IMR-90 (cell line): ENCODE results near the gene LENEP. TPM values are rescaled to one million over a fixed set of nuclear protein-coding genes. Genes with fewer than 3 reads are reported as not detected.

Source experiments
- ATAC-seq: fragments of 200-7000 bp; cut with Tn5 transposase; 2 replicates; pipeline ENCODE4 v1.9.1; 2020; ENCODE audit warnings: low read depth, mild to moderate bottlenecking, moderate library complexity
- BruUV-seq: library from RNA; stranded (reverse); fragments of 400-500 nt; replicated peaks from 2 replicates; lab custom pipeline; 2021; lab: Mats Ljungman, UMichigan
- CTCF ChIA-PET: fragments of 300-600 bp; formaldehyde crosslinking; extraction: SDS; loops from one replicate; lab custom pipeline; 2021; ENCODE audit warnings: antibody characterized with exemption; lab: Yijun Ruan, JAX
- POLR2A ChIA-PET: fragments of 300-600 bp; sonication (Branson Sonifier 250); formaldehyde crosslinking; loops from one replicate; lab custom pipeline; 2022; ENCODE audit warnings: antibody characterized with exemption; ENCODE audit not compliant: unreplicated experiment; lab: Charles Lee
- DNase-seq: peaks from one replicate; pipeline ENCODE4 v3.0.0; 2013
- H2AFZ ChIP-seq: replicated peaks from 2 replicates; pipeline ENCODE3; 2013; ENCODE audit warnings: low read length, mild to moderate bottlenecking; ENCODE audit not compliant: poor library complexity
- H2AK5ac ChIP-seq: 2 replicates; pipeline ENCODE4 v1.6.1; 2013; ENCODE audit warnings: low read depth, low read length, inconsistent platforms
- H2AK9ac ChIP-seq: replicated peaks from 2 replicates; pipeline ENCODE3; 2013; ENCODE audit warnings: mild to moderate bottlenecking, low read depth, low read length, moderate library complexity; ENCODE audit not compliant: poor library complexity
- H2BK120ac ChIP-seq: 2 replicates; pipeline ENCODE4 v1.6.1; 2013; ENCODE audit warnings: low read depth, low read length, inconsistent platforms
- H2BK15ac ChIP-seq: 3 replicates; pipeline ENCODE4 v1.6.1; 2013; ENCODE audit warnings: low read depth, low read length, inconsistent platforms
- H2BK20ac ChIP-seq: 2 replicates; pipeline ENCODE4 v1.6.1; 2013; ENCODE audit warnings: low read depth, mild to moderate bottlenecking, inconsistent platforms, low read length, moderate library complexity
- H2BK5ac ChIP-seq: 2 replicates; pipeline ENCODE4 v1.6.1; 2013; ENCODE audit warnings: mild to moderate bottlenecking, low read depth, low read length, inconsistent platforms; ENCODE audit not compliant: poor library complexity, severe bottlenecking
- H3K14ac ChIP-seq: replicated peaks from 2 replicates; pipeline ENCODE4 v1.6.1; 2013; ENCODE audit warnings: low read depth, low read length, inconsistent platforms
- H3K18ac ChIP-seq: 2 replicates; pipeline ENCODE4 v1.6.1; 2013; ENCODE audit warnings: low read depth, low read length, control low read depth
- H3K23ac ChIP-seq: 2 replicates; pipeline ENCODE4 v1.6.1; 2013; ENCODE audit warnings: low read depth, low read length, inconsistent platforms
- H3K27ac ChIP-seq: 2 replicates; pipeline ENCODE4 v1.5.1; 2013; ENCODE audit warnings: mild to moderate bottlenecking, control low read depth, low read length; ENCODE audit not compliant: insufficient read depth
- H3K27me3 ChIP-seq: 2 replicates; pipeline ENCODE4 v1.6.1; 2013; ENCODE audit warnings: low read length; ENCODE audit not compliant: control insufficient read depth, insufficient read depth
- H3K36me3 ChIP-seq: 2 replicates; pipeline ENCODE4 v1.6.1; 2013; ENCODE audit warnings: low read length, mixed read lengths; ENCODE audit not compliant: control insufficient read depth, insufficient read depth
- H3K4ac ChIP-seq: 2 replicates; pipeline ENCODE4 v1.6.1; 2013; ENCODE audit warnings: low read depth, low read length, inconsistent platforms
- H3K4me1 ChIP-seq: 2 replicates; pipeline ENCODE4 v1.6.1; 2013; ENCODE audit warnings: low read length, mixed read lengths; ENCODE audit not compliant: control insufficient read depth, insufficient read depth
- H3K4me2 ChIP-seq: 2 replicates; pipeline ENCODE4 v1.6.1; 2013; ENCODE audit warnings: low read depth, mild to moderate bottlenecking, control low read depth, low read length, moderate library complexity
- H3K4me3 ChIP-seq: 2 replicates; pipeline ENCODE4 v1.5.1; 2013; ENCODE audit warnings: low read depth, mild to moderate bottlenecking, control low read depth, low read length, moderate library complexity; ENCODE audit not compliant: insufficient read depth
- H3K56ac ChIP-seq: 2 replicates; pipeline ENCODE4 v1.6.1; 2013; ENCODE audit warnings: low read length, inconsistent platforms; ENCODE audit not compliant: insufficient read depth; ENCODE audit errors: extremely low read depth
- H3K79me1 ChIP-seq, 2 experiments: 2 replicates each; pipeline ENCODE4 v1.6.1; 2013; ENCODE audit warnings: low read length in 2 of 2, inconsistent platforms in 1 of 2, low read depth in 1 of 2
- H3K9ac ChIP-seq: 2 replicates; pipeline ENCODE4 v1.6.1; 2013; ENCODE audit warnings: low read depth, low read length, control low read depth
- H3K9me1 ChIP-seq: 2 replicates; pipeline ENCODE4 v1.6.1; 2013; ENCODE audit warnings: low read length, inconsistent platforms; ENCODE audit not compliant: insufficient read depth
- H3K9me3 ChIP-seq: 2 replicates; pipeline ENCODE4 v1.6.1; 2013; ENCODE audit warnings: low read length; ENCODE audit not compliant: control insufficient read depth, insufficient read depth
- H4K20me1 ChIP-seq: 2 replicates; pipeline ENCODE4 v1.6.1; 2013; ENCODE audit warnings: low read length, inconsistent platforms; ENCODE audit not compliant: insufficient read depth
- H4K5ac ChIP-seq: 2 replicates; pipeline ENCODE4 v1.6.1; 2013; ENCODE audit warnings: mild to moderate bottlenecking, low read depth, low read length, control low read depth
- H4K8ac ChIP-seq, 2 experiments: 2 replicates each; pipeline ENCODE4 v1.6.1; 2013; ENCODE audit warnings: low read depth in 2 of 2, low read length in 2 of 2, control low read depth in 1 of 2, inconsistent platforms in 1 of 2
- H4K91ac ChIP-seq: 2 replicates; pipeline ENCODE4 v1.6.1; 2013; ENCODE audit warnings: low read depth, low read length, inconsistent platforms; ENCODE audit not compliant: insufficient read depth
- CHD1 ChIP-seq: IDR thresholded peaks from 2 replicates; pipeline ENCODE4 v1.6.1; 2012; ENCODE audit warnings: low read depth, low read length, improper control_type of control experiment
- FOS ChIP-seq: fragments of 150-350 bp; IDR thresholded peaks from 2 replicates; pipeline ENCODE4 v1.6.1; 2016; ENCODE audit warnings: low read depth, low read length
- MAFK ChIP-seq: IDR thresholded peaks from 2 replicates; pipeline ENCODE4 v1.6.1; 2012; ENCODE audit warnings: low read depth, low read length, improper control_type of control experiment
- MXI1 ChIP-seq: IDR thresholded peaks from 2 replicates; pipeline ENCODE4 v1.6.1; 2012; ENCODE audit warnings: low read depth, mild to moderate bottlenecking, low read length, moderate library complexity, borderline replicate concordance
- NFE2L2 ChIP-seq: fragments of 150-350 bp; IDR thresholded peaks from 2 replicates; pipeline ENCODE4 v1.6.1; 2016; ENCODE audit warnings: low read depth, mild to moderate bottlenecking, low read length
- POLR2A ChIP-seq: IDR thresholded peaks from 2 replicates; pipeline ENCODE4 v1.6.1; 2012; ENCODE audit warnings: mild to moderate bottlenecking, low read depth, low read length
- RFX5 ChIP-seq: IDR thresholded peaks from 2 replicates; pipeline ENCODE4 v1.8.0; 2012; ENCODE audit warnings: low read depth, mild to moderate bottlenecking, low read length, moderate library complexity
- WGBS, 2 experiments: methylation state at CpG; one replicate each; pipeline versions ENCODE4 v1.1.5 to v1.1.7; 2013; ENCODE audit warnings: missing lambda C conversion rate in 2 of 2; ENCODE audit not compliant: insufficient read length in 1 of 2; ENCODE audit errors: extremely low coverage in 2 of 2; 5-methylcytosine and 5-hydroxymethylcytosine counted together
- dilution Hi-C: fragments of 300-500 bp; cut with HindIII; formaldehyde crosslinking; loops from one replicate; pipeline ENCODE4 v1.14.3; 2018; ENCODE audit warnings: low sequenced_read_pairs; ENCODE audit not compliant: unreplicated experiment
- in situ Hi-C: fragments of 300-500 bp; cut with MboI; formaldehyde crosslinking; loops from 3 replicates; pipeline ENCODE4 v1.14.3; 2019; ENCODE audit warnings: low sequenced_read_pairs, inconsistent platforms, mixed read lengths
- intact Hi-C: fragments of 100-400 bp; cut with micrococcal nuclease; formaldehyde crosslinking; loops from 2 replicates; pipeline ENCODE4 v1.10.0; 2022
- polyA plus RNA-seq, 3 experiments: library from polyadenylated mRNA; depleted of rRNA; stranded (reverse); fragments of >200 nt; gene quantifications; 2 replicates each; pipeline ENCODE4 v1.2.3, GENCODE V29; 2012; ENCODE audit warnings: low replicate concordance in 1 of 3
- total RNA-seq: library from RNA; depleted of rRNA; stranded (reverse); fragments of >200 nt; gene quantifications from 2 replicates; pipeline ENCODE4 v1.2.3, GENCODE V29; 2012
- TF ChIP-seq, protein P1 (sequence below): conservative IDR thresholded peaks from 2 replicates; pipeline ENCODE4 v1.5.1; 2012; ENCODE audit warnings: mild to moderate bottlenecking, low read depth, low read length, improper control_type of control experiment

LENEP gene
- total and polyA plus RNA-seq, 2 of the 4 experiments (the other 2 are of a cell fraction), result not detected

DNA sequence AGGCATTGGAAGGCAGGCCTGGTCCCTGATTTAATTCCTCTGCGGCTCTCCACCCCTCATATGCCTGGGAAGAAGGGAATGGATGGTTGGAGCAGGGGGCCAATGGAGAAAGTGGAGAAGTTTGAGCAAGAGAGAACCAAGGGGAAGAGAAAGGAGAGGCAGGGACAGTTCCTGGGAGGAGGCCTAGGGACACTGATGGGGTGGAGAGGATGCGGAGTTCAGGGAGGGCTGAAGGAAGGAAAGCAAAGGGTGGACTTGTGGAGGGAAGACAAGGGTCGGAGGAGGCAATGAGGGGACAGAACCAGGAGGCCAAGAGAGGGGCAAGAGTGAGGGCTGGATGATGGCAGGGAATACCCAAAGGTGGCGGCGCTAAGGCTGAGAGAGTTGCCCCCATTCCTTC lies 16.4 kb downstream of the LENEP start:
- no peak overlapping the region for H3K14ac ChIP-seq
- no peak overlapping the region for H3K18ac ChIP-seq
- peaks cover 19% of the 10 kb centered on the region for H4K20me1 ChIP-seq
- H4K5ac ChIP-seq, result no peak overlapping the region
- no peak overlapping the region for H3K4me2 ChIP-seq
- H2AK9ac ChIP-seq, result no peak overlapping the region
- dilution Hi-C loops, result no loop called here
- CTCF ChIA-PET, result no interaction called here
- H2BK120ac ChIP-seq, result no peak overlapping the region
- H2BK15ac ChIP-seq, result no peak overlapping the region
- intact Hi-C loops, result no loop called here
- no peak overlapping the region for H2BK20ac ChIP-seq
- no peak overlapping the region for H4K91ac ChIP-seq
- no peak for ATAC-seq
- WGBS, 2 experiments, result 100% methylated on average over 2 of the region's 5 CpGs; no CpG with 5 or more reads in 1 of the 2 experiments
- in situ Hi-C loops, result no loop called here
- no peak overlapping the region for H3K27ac ChIP-seq
- H3K9me1 ChIP-seq, result peaks cover 6% of the 10 kb centered on the region; the same call in 1 of the 2 replicates
- no peak overlapping the region for H3K56ac ChIP-seq
- H3K36me3 ChIP-seq, result peaks cover 10% of the 10 kb centered on the region
- no peak overlapping the region for H3K4ac ChIP-seq
- TF ChIP-seq POLR2A (no peak), MXI1 (no peak), FOS (no peak), MAFK (no peak), CHD1 (no peak), RFX5 (no peak), NFE2L2 (no peak)
- TF ChIP-seq, protein P1, sequence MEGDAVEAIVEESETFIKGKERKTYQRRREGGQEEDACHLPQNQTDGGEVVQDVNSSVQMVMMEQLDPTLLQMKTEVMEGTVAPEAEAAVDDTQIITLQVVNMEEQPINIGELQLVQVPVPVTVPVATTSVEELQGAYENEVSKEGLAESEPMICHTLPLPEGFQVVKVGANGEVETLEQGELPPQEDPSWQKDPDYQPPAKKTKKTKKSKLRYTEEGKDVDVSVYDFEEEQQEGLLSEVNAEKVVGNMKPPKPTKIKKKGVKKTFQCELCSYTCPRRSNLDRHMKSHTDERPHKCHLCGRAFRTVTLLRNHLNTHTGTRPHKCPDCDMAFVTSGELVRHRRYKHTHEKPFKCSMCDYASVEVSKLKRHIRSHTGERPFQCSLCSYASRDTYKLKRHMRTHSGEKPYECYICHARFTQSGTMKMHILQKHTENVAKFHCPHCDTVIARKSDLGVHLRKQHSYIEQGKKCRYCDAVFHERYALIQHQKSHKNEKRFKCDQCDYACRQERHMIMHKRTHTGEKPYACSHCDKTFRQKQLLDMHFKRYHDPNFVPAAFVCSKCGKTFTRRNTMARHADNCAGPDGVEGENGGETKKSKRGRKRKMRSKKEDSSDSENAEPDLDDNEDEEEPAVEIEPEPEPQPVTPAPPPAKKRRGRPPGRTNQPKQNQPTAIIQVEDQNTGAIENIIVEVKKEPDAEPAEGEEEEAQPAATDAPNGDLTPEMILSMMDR, result no peak
- no TSS peak for BruUV-seq
- H2AK5ac ChIP-seq, result peak overlapping the region; percentile 9; the same call in 1 of the 2 replicates
- H2BK5ac ChIP-seq, result no peak overlapping the region
- POLR2A ChIA-PET, result no interaction called here
- H3K27me3 ChIP-seq, result no peaks in the 10 kb centered on the region
- H3K23ac ChIP-seq, result no peak overlapping the region
- DNase-seq, result no peak
- no peak overlapping the region for H3K4me3 ChIP-seq
- H3K9ac ChIP-seq, result no peak overlapping the region
- H3K9me3 ChIP-seq, result no peaks in the 10 kb centered on the region
- no peak overlapping the region for H2AFZ ChIP-seq
- H3K4me1 ChIP-seq, result peaks cover 10% of the 10 kb centered on the region
- no peak overlapping the region for H4K8ac ChIP-seq
- H3K79me1 ChIP-seq, result peaks cover 0 to 51% of the 10 kb centered on the region in 2 experiments; a peak in 3 of 4 replicates
